G401.6 (cell line): Measurements from ENCODE around the gene PELI1.
"Not testable (repeated sequence)": the region's sequence is repeated elsewhere in the genome, so short reads cannot be mapped to it uniquely, and the experiment has no call there.

Experiments
- FAIRE-seq: peaks from 2 replicates; lab custom pipeline; 2012; peaks lifted over from hg19 to GRCh38; lab: Jason Lieb, UNC

Gene PELI1

GRCh38 chr2:64085936-64086335 is 58.3 kb downstream of the PELI1 start:
- FAIRE-seq, result no peak

GRCh38 chr2:64081046-64081445 is 63.2 kb downstream of the PELI1 start:
- no peak for FAIRE-seq

DNA sequence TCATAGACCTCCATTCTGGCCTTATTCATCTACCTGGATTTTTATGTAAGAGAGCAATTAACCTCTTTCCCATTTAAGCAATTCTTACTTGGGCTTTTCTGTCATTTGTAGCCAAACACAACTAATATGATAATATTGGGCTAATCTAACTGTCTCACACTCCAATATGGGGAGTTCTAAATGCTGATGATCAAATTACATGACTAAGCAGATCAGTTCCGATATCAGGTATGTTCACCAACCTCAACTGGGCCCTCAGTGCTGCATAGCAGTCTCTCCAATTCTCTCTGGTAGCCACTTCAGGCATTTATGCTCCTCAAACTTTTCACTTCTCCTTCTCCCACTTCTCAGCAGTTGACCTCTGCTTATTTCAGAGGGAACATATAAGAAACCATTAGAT is 64.0 kb downstream of the PELI1 start:
- FAIRE-seq, result no peak

GRCh38 chr2:64079688-64080087 is 64.5 kb downstream of the PELI1 start:
- not testable (repeated sequence) for FAIRE-seq

DNA sequence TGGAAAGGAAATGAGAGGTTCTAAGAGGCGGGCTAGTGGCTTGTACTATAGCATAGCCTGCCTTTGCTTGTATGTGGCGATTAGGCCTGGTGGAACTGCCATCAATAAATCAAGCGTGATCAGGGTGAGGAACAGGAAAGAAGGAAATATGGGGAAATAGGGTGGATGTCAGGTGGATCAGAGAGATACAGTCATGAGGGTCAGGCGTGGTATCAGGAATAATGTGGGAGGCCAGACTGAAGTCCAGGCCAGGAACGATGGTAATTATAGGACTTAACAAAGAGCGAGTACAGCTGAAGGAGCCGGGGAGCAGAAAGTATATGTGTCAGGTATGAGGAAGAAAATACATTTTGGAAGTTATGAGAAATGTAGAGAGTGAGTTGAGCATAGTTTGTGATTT is 67.4 kb downstream of the PELI1 start:
- not testable (repeated sequence) for FAIRE-seq

- not testable (repeated sequence) for FAIRE-seq
Observed at GRCh38 chr2:64074616-64075015, 69.6 kb downstream of the PELI1 start.

- FAIRE-seq, result no peak
Observed at GRCh38 chr2:64067326-64067725, 76.9 kb downstream of the PELI1 start.

DNA sequence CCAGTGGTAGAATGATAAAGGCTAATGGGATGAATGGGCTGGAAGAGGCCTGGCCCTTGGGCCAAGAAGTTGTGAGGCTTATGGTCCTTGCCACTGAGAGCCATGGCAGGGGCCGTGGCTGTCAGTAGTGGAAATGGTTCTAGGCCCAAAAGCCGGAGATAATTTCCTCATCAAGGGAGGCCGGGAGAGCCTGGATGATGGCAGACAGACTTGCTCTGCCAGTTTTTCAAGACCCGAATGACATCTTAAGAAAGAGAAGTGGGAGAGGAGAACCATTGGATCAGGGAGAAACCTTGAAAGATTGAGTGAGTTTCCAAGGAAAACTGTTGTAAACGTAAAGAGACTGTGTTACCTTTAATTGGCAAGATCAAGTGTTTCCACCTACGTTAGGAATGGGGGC is 78.7 kb downstream of the PELI1 start:
- FAIRE-seq, result no peak

DNA sequence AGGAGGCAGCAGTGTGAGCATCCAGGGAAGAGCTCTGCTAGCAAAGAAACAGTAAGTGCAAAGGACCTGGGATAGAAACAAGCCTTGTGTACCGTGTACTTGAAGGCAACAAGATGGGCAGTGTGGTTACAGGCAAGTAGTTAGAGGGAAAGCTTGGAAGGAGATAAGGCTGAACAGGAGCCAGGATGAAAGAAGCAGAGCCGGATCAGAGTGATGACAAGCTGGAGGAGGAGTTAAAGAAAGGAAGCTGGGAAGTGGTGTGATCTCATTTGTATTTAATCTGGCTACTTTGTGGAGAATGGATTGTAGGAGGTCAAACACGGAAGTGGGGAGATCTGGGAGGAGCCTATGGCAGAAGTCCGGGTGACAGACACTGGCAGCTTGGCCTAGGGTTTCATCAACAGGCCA is 80.3 kb downstream of the PELI1 start:
- no peak for FAIRE-seq

DNA sequence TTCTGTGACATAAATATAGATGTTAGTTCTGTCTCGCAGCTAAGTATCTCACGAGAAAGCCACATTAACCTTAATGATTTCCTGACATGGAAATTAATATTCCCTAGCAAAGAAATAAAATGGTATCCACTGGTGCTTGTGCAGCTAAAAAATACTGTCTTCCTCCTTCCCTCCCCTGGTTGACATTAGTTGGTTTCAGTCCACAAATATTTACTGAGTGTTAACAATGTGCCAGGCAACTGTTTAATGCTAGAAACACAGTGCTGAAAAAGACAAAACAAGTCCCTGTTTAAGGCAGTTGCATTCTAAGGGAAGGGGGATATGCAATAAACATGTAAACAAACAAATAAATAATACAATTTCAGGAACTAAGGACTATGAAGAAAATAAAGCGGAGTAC is 80.8 kb downstream of the PELI1 start:
- FAIRE-seq, result no peak

GRCh38 chr2:64062840-64063239 is 81.4 kb downstream of the PELI1 start:
- FAIRE-seq, result no peak

GRCh38 chr2:64059270-64059669 is 85.0 kb downstream of the PELI1 start:
- no peak for FAIRE-seq

DNA sequence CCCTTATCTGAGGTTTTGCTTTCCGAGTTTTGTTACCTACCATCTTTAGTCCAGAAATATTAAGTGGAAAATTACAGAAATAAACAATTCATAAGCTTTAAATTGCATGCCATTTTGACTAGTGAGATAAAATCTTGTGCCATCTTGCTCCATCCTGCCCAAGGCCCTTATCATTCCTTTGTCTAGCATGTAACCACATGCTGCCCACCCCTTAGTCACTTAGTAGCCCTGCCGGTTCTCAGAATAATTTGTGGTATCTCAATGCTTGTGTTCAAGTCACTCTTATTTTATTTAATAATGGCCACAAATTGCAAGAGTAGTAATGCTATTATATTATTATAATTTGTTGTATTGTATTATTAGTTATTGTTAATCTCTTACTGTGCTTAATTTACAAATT is 88.2 kb downstream of the PELI1 start:
- no peak for FAIRE-seq

- FAIRE-seq, result no peak
Observed at GRCh38 chr2:64054161-64054915, 89.9 kb downstream of the PELI1 start.

DNA sequence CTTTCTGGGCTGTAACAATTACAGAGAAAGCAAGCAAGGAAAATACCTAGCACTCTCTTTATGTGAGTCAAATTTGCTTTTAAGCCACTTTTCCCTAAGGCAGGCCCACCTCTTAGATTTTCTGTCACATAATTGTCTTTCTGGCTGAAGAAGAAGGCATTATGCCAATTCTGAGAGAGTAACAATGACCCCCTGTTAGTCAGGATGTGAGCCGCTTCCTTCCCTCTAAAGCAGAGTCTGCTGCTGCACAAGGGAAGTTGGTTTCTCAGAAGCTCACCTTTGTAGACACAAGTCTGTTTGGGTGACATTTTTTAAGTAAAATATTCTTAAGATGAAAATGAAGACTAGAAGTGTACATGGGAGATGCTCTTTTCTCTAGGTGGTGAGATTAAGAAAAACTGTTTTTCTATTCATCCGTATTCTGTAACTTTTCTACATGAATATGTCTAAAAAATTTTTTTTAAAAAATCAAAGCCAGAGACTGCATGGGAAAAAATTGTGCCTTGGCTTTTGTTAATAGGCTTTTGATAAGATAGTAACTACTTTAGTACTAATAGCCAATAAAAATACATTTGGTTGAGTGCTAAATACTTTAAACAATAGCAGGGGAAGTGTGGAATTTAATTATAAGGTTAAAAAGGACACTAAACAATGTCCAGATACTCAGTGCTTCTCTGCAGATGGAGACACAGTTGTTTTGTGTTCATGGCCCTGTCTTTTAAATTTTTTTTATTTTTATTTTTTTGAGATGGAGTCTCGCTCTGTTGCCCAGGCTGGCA is 91.6 kb downstream of the PELI1 start:
- no peak for FAIRE-seq

DNA sequence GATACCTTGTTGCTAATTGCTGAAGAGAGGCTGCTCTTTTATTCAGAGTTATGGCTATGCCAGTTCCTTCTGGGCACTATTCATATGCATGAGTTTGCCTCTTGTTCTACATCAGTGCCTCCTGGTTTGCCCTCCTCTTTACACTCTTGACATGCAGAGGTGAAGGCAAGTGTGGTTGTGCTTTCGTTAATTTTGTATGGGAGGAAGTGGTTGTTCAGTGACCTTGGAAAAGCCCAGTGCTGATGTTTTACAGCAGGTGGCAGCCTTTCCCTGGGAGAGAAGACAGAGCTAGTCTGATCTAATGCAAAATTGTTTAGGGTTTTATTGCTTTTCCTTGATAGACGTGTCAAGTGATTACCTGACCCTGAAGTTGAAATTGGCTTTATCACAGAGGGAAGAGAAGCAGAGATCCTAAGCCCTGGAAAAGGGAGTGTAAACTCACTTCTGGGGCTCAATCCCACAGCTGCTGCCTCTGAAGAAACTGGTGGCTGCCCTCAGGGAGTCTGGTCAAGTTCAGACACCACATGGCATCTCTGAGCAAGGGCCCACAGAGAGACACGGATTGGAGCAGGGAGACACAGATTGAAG is 94.5 kb downstream of the PELI1 start:
- peak; percentile 23 for FAIRE-seq

- FAIRE-seq, result no peak
Observed at GRCh38 chr2:64045938-64046337, 98.3 kb downstream of the PELI1 start.
